IMR-90 (cell line): ENCODE measurements around the gene NUDT1. TPM values are rescaled to one million over a fixed set of nuclear protein-coding genes. Genes with fewer than 3 reads are reported as not detected.

Source experiments
- ATAC-seq: fragments of 200-7000 bp; cut with Tn5 transposase; 2 replicates; pipeline ENCODE4 v1.9.1; 2020; ENCODE audit warnings: low read depth, mild to moderate bottlenecking, moderate library complexity
- BruUV-seq: library from RNA; stranded (reverse); fragments of 400-500 nt; replicated peaks from 2 replicates; lab custom pipeline; 2021; lab: Mats Ljungman, UMichigan
- CTCF ChIA-PET: fragments of 300-600 bp; formaldehyde crosslinking; extraction: SDS; loops from one replicate; lab custom pipeline; 2021; ENCODE audit warnings: antibody characterized with exemption; lab: Yijun Ruan, JAX
- POLR2A ChIA-PET: fragments of 300-600 bp; sonication (Branson Sonifier 250); formaldehyde crosslinking; loops from one replicate; lab custom pipeline; 2022; ENCODE audit warnings: antibody characterized with exemption; ENCODE audit not compliant: unreplicated experiment; lab: Charles Lee
- DNase-seq: peaks from one replicate; pipeline ENCODE4 v3.0.0; 2013
- H2AFZ ChIP-seq: replicated peaks from 2 replicates; pipeline ENCODE3; 2013; ENCODE audit warnings: low read length, mild to moderate bottlenecking; ENCODE audit not compliant: poor library complexity
- H2AK5ac ChIP-seq: 2 replicates; pipeline ENCODE4 v1.6.1; 2013; ENCODE audit warnings: low read depth, low read length, inconsistent platforms
- H2AK9ac ChIP-seq: replicated peaks from 2 replicates; pipeline ENCODE3; 2013; ENCODE audit warnings: mild to moderate bottlenecking, low read depth, low read length, moderate library complexity; ENCODE audit not compliant: poor library complexity
- H2BK120ac ChIP-seq: 2 replicates; pipeline ENCODE4 v1.6.1; 2013; ENCODE audit warnings: low read depth, low read length, inconsistent platforms
- H2BK15ac ChIP-seq: 3 replicates; pipeline ENCODE4 v1.6.1; 2013; ENCODE audit warnings: low read depth, low read length, inconsistent platforms
- H2BK20ac ChIP-seq: 2 replicates; pipeline ENCODE4 v1.6.1; 2013; ENCODE audit warnings: low read depth, mild to moderate bottlenecking, inconsistent platforms, low read length, moderate library complexity
- H2BK5ac ChIP-seq: 2 replicates; pipeline ENCODE4 v1.6.1; 2013; ENCODE audit warnings: mild to moderate bottlenecking, low read depth, low read length, inconsistent platforms; ENCODE audit not compliant: poor library complexity, severe bottlenecking
- H3K14ac ChIP-seq: replicated peaks from 2 replicates; pipeline ENCODE4 v1.6.1; 2013; ENCODE audit warnings: low read depth, low read length, inconsistent platforms
- H3K18ac ChIP-seq: 2 replicates; pipeline ENCODE4 v1.6.1; 2013; ENCODE audit warnings: low read depth, low read length, control low read depth
- H3K23ac ChIP-seq: 2 replicates; pipeline ENCODE4 v1.6.1; 2013; ENCODE audit warnings: low read depth, low read length, inconsistent platforms
- H3K27ac ChIP-seq: 2 replicates; pipeline ENCODE4 v1.5.1; 2013; ENCODE audit warnings: mild to moderate bottlenecking, control low read depth, low read length; ENCODE audit not compliant: insufficient read depth
- H3K27me3 ChIP-seq: 2 replicates; pipeline ENCODE4 v1.6.1; 2013; ENCODE audit warnings: low read length; ENCODE audit not compliant: control insufficient read depth, insufficient read depth
- H3K36me3 ChIP-seq: 2 replicates; pipeline ENCODE4 v1.6.1; 2013; ENCODE audit warnings: low read length, mixed read lengths; ENCODE audit not compliant: control insufficient read depth, insufficient read depth
- H3K4ac ChIP-seq: 2 replicates; pipeline ENCODE4 v1.6.1; 2013; ENCODE audit warnings: low read depth, low read length, inconsistent platforms
- H3K4me1 ChIP-seq: 2 replicates; pipeline ENCODE4 v1.6.1; 2013; ENCODE audit warnings: low read length, mixed read lengths; ENCODE audit not compliant: control insufficient read depth, insufficient read depth
- H3K4me2 ChIP-seq: 2 replicates; pipeline ENCODE4 v1.6.1; 2013; ENCODE audit warnings: low read depth, mild to moderate bottlenecking, control low read depth, low read length, moderate library complexity
- H3K4me3 ChIP-seq: 2 replicates; pipeline ENCODE4 v1.5.1; 2013; ENCODE audit warnings: low read depth, mild to moderate bottlenecking, control low read depth, low read length, moderate library complexity; ENCODE audit not compliant: insufficient read depth
- H3K56ac ChIP-seq: 2 replicates; pipeline ENCODE4 v1.6.1; 2013; ENCODE audit warnings: low read length, inconsistent platforms; ENCODE audit not compliant: insufficient read depth; ENCODE audit errors: extremely low read depth
- H3K79me1 ChIP-seq, 2 experiments: 2 replicates each; pipeline ENCODE4 v1.6.1; 2013; ENCODE audit warnings: low read length in 2 of 2, inconsistent platforms in 1 of 2, low read depth in 1 of 2
- H3K9ac ChIP-seq: 2 replicates; pipeline ENCODE4 v1.6.1; 2013; ENCODE audit warnings: low read depth, low read length, control low read depth
- H3K9me1 ChIP-seq: 2 replicates; pipeline ENCODE4 v1.6.1; 2013; ENCODE audit warnings: low read length, inconsistent platforms; ENCODE audit not compliant: insufficient read depth
- H3K9me3 ChIP-seq: 2 replicates; pipeline ENCODE4 v1.6.1; 2013; ENCODE audit warnings: low read length; ENCODE audit not compliant: control insufficient read depth, insufficient read depth
- H4K20me1 ChIP-seq: 2 replicates; pipeline ENCODE4 v1.6.1; 2013; ENCODE audit warnings: low read length, inconsistent platforms; ENCODE audit not compliant: insufficient read depth
- H4K5ac ChIP-seq: 2 replicates; pipeline ENCODE4 v1.6.1; 2013; ENCODE audit warnings: mild to moderate bottlenecking, low read depth, low read length, control low read depth
- H4K8ac ChIP-seq, 2 experiments: 2 replicates each; pipeline ENCODE4 v1.6.1; 2013; ENCODE audit warnings: low read depth in 2 of 2, low read length in 2 of 2, control low read depth in 1 of 2, inconsistent platforms in 1 of 2
- H4K91ac ChIP-seq: 2 replicates; pipeline ENCODE4 v1.6.1; 2013; ENCODE audit warnings: low read depth, low read length, inconsistent platforms; ENCODE audit not compliant: insufficient read depth
- MXI1 ChIP-seq: IDR thresholded peaks from 2 replicates; pipeline ENCODE4 v1.6.1; 2012; ENCODE audit warnings: low read depth, mild to moderate bottlenecking, low read length, moderate library complexity, borderline replicate concordance
- POLR2A ChIP-seq: IDR thresholded peaks from 2 replicates; pipeline ENCODE4 v1.6.1; 2012; ENCODE audit warnings: mild to moderate bottlenecking, low read depth, low read length
- WGBS, 2 experiments: methylation state at CpG; one replicate each; pipeline versions ENCODE4 v1.1.5 to v1.1.7; 2013; ENCODE audit warnings: missing lambda C conversion rate in 2 of 2; ENCODE audit not compliant: insufficient read length in 1 of 2; ENCODE audit errors: extremely low coverage in 2 of 2; 5-methylcytosine and 5-hydroxymethylcytosine counted together
- dilution Hi-C: fragments of 300-500 bp; cut with HindIII; formaldehyde crosslinking; loops from one replicate; pipeline ENCODE4 v1.14.3; 2018; ENCODE audit warnings: low sequenced_read_pairs; ENCODE audit not compliant: unreplicated experiment
- in situ Hi-C: fragments of 300-500 bp; cut with MboI; formaldehyde crosslinking; loops from 3 replicates; pipeline ENCODE4 v1.14.3; 2019; ENCODE audit warnings: low sequenced_read_pairs, inconsistent platforms, mixed read lengths
- intact Hi-C: fragments of 100-400 bp; cut with micrococcal nuclease; formaldehyde crosslinking; loops from 2 replicates; pipeline ENCODE4 v1.10.0; 2022
- polyA plus RNA-seq, 3 experiments: library from polyadenylated mRNA; depleted of rRNA; stranded (reverse); fragments of >200 nt; gene quantifications; 2 replicates each; pipeline ENCODE4 v1.2.3, GENCODE V29; 2012; ENCODE audit warnings: low replicate concordance in 1 of 3
- total RNA-seq: library from RNA; depleted of rRNA; stranded (reverse); fragments of >200 nt; gene quantifications from 2 replicates; pipeline ENCODE4 v1.2.3, GENCODE V29; 2012

NUDT1 gene
- total and polyA plus RNA-seq, 2 of the 4 experiments (the other 2 are of a cell fraction), result 33.4 to 49.1 TPM

DNA sequence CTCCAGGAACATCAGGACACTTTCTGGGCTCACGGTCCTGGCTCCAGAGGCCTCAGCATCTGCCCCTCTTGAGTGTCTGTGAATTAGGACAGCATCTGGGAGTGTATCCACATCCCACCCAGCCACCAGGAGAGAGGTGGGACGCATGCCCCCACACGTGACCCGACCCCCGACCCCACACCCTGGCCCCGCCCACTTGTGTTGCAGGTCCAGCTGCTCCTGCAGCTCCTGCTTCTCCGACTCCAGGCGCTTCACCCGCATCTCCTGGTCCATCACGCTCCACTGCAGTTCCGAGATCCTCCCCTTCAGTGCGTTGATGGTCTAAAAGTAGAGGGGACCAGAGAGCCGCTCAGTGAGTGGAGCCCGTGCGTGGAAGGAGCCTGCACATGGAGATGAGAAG, 22.9 kb upstream of the NUDT1 start:
- Histone ChIP-seq H3K4ac (no peak overlapping the region), H2AFZ (no peak overlapping the region), H2AK9ac (no peak overlapping the region), H3K4me2 (no peak overlapping the region), H2BK120ac (no peak overlapping the region), H4K91ac (no peak overlapping the region), H3K4me3 (no peak overlapping the region), H2BK20ac (no peak overlapping the region), H3K79me1 (0 out of 4 replicates have a peak, but pooled peaks cover 0 to 11% of the 10 kb centered on the region in 2 experiments), H3K27ac (no peak overlapping the region), H3K4me1 (no peaks in the 10 kb centered on the region), H2BK15ac (no peak overlapping the region), H3K9me1 (no peaks in the 10 kb centered on the region; the same call in 1 of the 2 replicates), H4K20me1 (peaks cover 3% of the 10 kb centered on the region), H2AK5ac (no peak overlapping the region), H3K9me3 (no peaks in the 10 kb centered on the region), H3K14ac (no peak overlapping the region), H3K36me3 (peaks cover 58% of the 10 kb centered on the region), H3K56ac (no peak overlapping the region), H4K8ac (no peak overlapping the region), H3K9ac (no peak overlapping the region), H2BK5ac (no peak overlapping the region), H4K5ac (no peak overlapping the region), H3K23ac (no peak overlapping the region), H3K27me3 (no peaks in the 10 kb centered on the region), H3K18ac (no peak overlapping the region)
- TF ChIP-seq POLR2A (no peak), MXI1 (no peak)
- CTCF ChIA-PET, result no interaction called here
- 100% methylated on average over 2 of the region's 15 CpGs; no CpG with 5 or more reads in 1 of the 2 experiments for WGBS, 2 experiments
- ATAC-seq (no peak), DNase-seq (no peak)
- intact Hi-C loops (no loop called here), dilution Hi-C loops (no loop called here), in situ Hi-C loops (loop anchor here (10.0 kb wide), 1 partner anchor 564 kb away; no protein-coding TSS in a partner anchor)
- POLR2A ChIA-PET, result no interaction called here
- no TSS peak for BruUV-seq
